ENCODE measurements around the gene KLHL6. TPM values are rescaled to one million over a fixed set of nuclear protein-coding genes. Genes with fewer than 3 reads are reported as not detected.
A peak's percentile ranks its signal among the peaks of the same experiment; 100 is the strongest.
"Not testable (repeated sequence)": the region's sequence is repeated elsewhere in the genome, so short reads cannot be mapped to it uniquely, and the experiment has no call there.

The KLHL6 gene
- total RNA-seq, 1 donor from 2014 or later = 2.2 TPM

DNA sequence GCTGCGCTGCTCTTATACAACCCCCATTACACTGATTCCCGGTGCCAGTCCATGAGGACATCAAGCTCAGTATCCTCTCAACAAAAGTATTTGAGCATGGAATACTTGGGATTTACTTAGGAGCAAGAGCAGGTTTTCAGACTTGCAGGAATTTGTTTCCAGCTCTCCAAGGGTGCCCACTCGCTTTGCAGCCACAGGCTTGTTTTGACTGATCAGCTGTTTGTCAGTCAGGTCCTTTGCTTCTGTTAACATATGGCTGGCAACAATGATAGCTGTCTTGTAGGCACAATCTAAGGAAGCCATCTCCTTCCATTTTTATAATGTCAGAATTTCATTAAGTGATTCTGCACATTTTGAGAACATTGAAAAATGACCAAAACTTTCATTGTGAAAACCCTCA lies 88.9 kb downstream of the KLHL6 start:
- no peak for DNase-seq (ENCODE audit: low spot score)
- intact Hi-C loops (cut with DNase I) = loop anchor here (5.0 kb wide), 1 partner anchor 96 kb away; no protein-coding TSS in a partner anchor

DNA sequence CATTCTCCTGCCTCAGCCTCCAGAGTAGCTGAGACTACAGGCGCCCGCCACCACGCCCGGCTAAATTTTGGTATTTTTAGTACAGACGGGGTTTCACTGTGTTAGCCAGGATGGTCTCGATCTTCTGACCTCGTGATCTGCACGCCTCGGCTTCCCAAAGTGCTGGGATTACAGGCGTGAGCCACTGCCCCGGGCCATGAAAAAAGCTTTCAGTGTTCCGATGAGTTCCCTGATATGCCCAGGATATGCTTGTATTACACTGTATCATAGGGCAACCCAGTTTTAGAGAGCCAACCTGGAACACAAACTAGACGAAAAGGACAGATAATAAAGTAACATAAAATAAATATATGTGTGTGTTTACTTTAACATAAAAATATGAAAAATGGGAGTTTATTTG lies 89.8 kb downstream of the KLHL6 start:
- DNase-seq (ENCODE audit: low spot score) = not testable (repeated sequence)
- intact Hi-C loops (cut with DNase I) = loop anchor here (5.0 kb wide), 1 partner anchor 97 kb away; no protein-coding TSS in a partner anchor

DNA sequence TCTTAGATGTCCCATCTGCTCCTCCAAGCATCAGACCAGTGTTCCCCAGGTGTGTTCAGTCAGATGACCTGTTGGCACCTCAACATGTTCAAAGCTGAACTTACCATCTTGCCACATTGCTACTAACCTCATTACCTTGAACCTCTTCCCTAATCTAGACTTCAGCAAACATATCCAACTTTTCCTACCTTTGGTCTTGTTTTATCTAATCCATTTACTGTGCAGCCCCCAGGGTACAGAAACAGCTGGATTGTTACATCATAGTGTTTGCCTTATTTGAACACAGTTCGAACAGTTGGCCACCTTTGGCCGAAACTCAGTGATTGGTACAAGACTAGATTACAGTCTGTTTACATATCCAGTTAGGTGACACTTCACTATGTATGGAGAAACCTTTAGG lies 91.0 kb downstream of the KLHL6 start:
- intact Hi-C loops (cut with DNase I) = no loop called here

DNA sequence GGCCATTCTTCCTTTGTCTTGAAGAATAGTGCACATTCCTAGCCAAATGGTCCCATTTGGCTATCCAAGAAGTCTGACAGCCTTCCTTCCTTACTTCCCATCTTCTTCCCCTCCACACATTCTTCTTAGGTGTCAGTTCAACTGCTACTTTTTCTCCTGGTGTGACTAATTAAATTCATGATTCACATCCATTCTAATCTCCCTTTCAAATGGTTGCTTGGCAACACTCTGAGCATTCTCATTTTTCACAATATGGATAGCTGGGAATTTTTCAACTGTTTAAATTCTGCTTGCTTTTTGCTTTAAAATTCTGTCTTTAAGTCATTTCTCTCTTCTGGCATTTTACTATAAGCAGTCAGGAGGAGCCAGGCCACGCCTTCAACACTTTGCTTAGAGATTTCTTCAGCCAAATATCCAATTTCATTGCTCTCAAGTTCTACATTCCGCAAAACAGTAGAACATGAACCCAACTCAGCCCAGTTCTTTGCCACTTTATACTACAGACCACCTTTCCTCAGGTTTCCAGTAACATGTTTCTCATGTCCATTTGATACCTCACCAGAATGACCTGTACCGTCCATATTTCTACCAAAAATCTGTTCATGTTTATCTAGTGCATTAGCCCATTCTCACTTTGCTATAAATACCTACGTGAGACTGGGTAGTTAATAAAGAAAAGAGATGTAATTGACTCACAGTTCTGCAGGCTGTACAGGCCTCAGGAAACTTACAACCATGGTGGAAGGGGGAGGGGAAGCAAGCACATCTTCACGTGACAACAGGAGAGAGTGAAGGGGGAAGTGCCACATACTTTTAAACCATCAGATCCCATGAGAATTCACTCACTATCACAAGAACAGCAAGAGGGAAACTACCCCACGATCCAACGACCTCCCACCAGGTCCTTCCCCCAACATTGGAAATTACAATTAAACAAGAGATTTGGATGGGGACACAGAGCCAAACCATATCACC lies 95.1 kb downstream of the KLHL6 start:
- intact Hi-C loops (cut with DNase I) = no loop called here

More for the DNA sequence above, 91.0 kb downstream of the KLHL6 start:
- no peak for DNase-seq (ENCODE audit: low spot score)

DNA sequence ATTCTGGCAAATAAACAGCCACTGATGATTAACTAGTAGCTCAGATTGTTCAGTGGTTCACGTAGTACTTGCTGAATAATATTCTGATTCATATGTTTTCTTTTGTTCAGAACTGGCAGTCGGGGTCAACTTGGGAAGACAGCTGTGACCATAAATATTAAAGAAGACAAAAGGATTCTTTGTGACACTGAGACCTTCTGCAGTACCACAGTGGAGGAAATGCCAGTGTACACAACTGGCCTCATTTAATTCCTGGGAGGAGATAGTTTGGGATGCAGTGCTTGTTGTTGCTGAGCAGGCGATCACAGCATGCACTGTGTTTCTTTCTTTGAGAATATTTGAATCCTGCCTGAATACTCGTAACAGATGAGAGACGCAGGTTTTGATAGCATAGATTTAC lies 100.4 kb downstream of the KLHL6 start:
- DNase-seq (ENCODE audit: low spot score) = no peak
- intact Hi-C loops (cut with DNase I) = no loop called here

More for the DNA sequence above, 95.1 kb downstream of the KLHL6 start:
- no peak for DNase-seq (ENCODE audit: low spot score)

DNA sequence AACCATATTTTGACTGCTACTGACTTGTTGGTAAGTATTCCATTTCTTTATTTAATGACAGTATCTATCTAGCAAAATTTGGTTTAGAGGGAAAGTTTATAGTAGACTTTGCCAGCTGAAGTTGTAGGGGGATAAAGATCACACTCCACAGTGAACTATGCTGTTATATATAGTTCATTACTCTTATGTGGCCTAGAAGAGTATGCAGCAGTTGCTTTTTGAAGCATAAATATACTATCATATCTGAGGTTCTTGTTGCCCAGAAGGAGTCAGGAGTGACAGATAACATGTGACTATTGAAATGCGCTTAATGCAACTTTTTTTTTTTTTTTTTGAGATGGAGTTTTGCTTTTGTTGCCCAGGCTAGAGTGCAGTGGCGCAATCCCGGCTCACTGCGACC lies 101.4 kb downstream of the KLHL6 start:
- intact Hi-C loops (cut with DNase I) = no loop called here
- no peak for DNase-seq (ENCODE audit: low spot score)

DNA sequence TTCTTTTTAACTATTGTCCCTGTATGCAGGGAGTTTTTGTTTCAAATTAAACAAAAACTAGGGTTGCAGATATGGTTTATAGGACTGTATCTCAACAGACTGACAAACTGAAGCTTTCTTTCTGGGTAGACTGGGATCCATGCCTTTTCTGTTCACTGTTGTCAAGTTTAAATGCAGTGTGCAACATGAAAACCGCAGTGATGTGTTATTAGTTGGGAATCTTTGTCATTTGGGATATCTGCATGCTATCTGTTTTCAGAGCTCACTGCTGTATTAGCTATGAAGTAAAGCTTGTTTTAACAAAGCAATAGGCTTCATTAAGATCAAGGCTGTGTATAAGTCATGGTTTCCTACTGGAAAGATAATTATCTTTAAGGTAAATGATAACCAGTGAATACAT lies 105.7 kb downstream of the KLHL6 start:
- intact Hi-C loops (cut with DNase I) = no loop called here
- no peak for DNase-seq (ENCODE audit: low spot score)

DNA sequence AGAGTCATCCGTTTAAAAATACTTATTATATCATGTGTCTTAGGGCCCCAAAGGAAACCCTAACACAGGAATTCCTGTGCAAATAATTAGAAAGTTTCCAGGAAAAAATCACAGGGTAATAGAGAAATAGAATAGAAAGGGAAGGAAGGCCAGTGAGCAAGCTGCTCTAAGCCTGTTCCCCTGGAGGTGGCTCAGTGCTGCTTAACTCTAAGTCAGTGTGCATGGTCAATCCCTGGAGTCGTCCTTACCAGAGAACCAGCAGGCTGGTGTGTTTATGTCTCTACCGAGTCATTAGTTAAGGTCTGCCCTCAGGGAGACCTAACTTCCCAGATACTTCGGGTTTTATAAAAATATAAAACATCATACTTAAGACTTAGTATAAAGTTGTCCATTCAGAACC lies 106.1 kb downstream of the KLHL6 start:
- intact Hi-C loops (cut with DNase I) = no loop called here
- DNase-seq (ENCODE audit: low spot score) = no peak

DNA sequence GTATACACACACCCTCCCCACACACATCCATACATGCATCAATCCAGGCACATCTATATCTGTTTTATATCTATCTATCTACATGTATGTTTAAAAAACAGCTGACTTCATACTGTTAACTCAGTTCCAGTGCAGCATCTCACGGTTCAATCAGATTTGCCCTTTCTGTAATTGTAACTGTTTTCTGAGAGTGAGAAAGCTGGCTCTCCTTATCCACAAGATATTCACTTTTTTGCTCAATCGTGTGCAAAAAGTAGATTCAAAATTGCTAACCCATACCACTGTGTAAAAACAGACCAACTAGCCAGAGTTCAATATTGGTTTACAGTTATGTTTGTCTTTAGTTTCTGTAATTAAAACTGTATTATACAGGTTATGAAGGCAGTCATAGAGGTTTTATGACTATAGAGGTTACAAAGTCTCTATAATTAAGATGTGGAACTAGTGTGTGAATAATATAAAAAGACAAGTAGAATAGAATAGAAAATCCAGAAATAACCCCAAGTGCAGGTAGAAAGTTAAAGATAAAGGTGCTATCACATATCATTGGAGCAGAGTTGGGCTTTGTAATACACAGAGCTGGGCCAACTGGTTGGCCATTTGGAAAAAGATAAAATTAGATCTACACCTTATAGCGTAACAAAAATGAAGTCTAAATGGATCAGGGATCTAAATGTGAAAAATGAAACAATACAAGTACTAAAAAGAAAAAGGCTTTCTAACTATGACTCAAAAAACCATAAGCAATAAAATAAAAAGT lies 107.0 kb downstream of the KLHL6 start:
- DNase-seq (ENCODE audit: low spot score) = no peak
- intact Hi-C loops (cut with DNase I) = no loop called here

DNA sequence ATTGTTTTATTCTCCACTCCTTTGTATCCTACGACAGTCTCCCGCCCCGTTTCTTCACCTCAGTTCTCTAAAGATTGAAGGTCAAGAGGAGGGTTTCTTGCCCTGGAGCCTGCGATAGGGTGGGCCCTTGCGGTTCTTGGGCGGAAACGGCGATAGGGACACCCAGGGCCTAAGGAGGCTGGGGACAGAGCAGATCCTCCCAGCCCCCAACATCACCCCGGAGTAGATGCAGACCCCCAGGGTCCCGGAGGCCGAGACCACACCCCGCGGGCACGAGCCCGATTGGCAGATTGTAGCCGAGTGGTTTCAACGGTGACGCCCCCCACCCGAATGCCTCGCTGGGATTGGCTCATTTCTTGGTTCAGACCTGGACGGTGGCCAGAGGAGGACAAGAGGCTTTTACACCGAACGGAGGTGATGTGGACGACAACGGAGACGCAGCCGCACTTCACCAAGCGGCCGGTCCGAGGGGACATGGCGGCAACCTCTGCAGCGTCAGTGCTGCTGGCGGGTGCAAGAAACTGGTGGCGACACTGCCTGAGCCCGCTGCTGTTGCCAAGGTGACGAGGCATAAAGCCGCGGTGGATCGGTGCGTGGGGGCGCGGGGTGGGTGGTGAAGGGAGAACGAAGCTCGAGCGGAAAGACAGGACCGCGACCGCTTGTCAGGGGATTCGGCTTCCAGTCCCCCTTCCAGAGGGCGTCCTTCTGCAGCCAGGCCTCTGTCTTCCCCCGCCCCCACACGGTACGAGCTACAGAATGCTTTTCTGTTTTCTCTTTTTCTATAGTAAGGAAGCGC lies 108.1 kb downstream of the KLHL6 start:
- peak; percentile 93 for DNase-seq (ENCODE audit: low spot score)
- intact Hi-C loops (cut with DNase I) = no loop called here

DNA sequence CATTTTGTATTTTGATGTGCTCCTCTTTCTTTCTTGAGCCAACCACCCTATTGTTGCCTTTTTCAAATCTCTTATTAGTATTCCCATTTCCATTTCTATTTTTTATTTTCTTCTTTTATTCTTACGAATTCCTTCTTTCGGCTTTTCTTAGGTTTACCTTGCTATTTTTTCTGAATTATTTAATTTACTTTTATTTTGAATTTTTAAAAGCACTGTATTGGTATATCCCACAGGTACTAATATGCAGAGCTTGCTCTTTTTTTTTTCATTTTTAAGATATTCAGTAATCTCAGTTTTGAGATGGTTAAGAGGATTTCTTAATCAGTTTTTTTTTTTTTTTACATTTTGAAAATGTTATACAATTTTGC lies 108.7 kb downstream of the KLHL6 start:
- no peak for DNase-seq (ENCODE audit: low spot score)
- intact Hi-C loops (cut with DNase I) = no loop called here

DNA sequence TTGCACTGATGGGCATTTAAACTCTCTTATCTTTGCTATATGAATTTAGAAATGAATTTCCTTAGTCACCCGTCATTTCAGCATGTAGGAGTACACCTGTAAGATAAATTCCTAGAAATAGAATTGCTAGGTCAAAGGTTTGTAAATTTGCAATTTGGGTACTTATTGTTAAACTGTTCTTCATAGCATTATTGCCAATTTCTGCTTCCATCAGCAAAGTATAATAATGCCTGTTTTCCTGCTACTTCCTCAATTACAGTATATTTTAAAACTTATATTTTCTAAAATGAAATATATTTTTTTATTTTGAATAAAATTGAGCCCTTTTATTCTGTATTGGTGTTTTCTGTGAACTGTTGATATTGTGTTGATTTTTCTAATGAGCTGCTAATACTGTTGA lies 110.8 kb downstream of the KLHL6 start:
- intact Hi-C loops (cut with DNase I) = no loop called here
- no peak for DNase-seq (ENCODE audit: low spot score)

DNA sequence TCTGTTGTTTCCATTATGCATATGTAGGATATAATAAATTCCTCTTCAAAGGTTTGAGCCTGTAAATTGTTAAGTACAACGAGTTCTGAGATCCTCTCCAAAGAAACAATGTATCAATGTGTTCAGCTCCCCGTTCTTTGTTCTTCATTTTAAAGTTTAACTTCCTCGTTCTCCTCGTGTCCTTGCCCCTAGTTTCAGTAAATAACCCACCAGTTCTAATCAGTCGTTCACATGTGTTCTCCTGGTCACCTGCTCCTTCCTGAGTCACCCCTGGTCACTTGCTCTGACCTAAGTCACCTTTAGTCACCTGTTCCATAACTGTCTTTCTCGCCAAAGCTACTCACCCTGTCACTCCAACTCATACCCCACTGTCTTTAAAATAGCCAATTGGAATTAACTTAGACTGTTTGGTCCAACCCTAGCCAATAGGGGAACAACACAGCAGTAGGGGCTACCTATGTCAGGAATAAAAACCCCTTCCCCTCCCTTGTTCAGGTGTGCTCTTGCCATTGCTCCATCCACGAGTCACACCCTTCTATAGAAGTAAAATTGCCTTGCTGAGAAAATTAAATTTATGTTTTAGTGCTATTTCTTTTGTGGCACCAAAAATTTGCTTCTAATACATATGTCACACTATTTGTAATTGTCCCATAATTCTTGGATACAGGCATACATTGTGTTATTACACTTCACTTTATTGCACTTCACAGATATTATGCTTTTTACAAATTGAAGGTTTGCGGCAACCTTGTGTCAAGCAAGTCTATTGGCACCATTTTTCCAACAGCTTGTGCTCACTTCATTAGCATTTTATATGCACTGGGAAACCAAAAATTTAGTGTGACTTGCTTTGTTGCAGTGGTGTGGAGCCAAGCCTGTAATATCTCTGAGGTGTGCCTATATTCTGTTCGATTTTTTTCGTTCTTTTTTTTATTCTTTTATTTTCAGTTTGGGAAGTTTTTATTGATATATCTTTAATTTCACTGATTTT lies 111.8 kb downstream of the KLHL6 start:
- intact Hi-C loops (cut with DNase I) = no loop called here
- DNase-seq (ENCODE audit: low spot score) = no peak

DNA sequence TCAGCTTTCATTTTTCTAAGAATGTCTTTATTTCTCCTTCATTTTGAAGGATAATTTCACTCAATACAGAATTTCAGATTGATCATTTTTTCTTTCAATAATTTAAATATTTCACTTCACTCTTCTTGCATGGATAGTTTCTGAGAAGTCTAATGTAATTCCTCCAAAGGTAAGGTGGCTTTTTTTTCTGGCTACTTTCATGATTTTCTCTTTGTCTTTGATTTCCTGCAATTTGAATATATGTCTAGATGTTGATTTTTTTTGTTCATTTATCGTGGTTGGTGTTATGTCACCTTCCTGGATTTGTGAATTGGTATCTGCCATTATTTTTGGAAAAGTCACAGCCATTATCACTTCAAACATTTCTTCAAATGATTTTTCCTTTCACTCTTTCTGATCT lies 112.5 kb downstream of the KLHL6 start:
- intact Hi-C loops (cut with DNase I) = no loop called here
- DNase-seq (ENCODE audit: low spot score) = no peak

DNA sequence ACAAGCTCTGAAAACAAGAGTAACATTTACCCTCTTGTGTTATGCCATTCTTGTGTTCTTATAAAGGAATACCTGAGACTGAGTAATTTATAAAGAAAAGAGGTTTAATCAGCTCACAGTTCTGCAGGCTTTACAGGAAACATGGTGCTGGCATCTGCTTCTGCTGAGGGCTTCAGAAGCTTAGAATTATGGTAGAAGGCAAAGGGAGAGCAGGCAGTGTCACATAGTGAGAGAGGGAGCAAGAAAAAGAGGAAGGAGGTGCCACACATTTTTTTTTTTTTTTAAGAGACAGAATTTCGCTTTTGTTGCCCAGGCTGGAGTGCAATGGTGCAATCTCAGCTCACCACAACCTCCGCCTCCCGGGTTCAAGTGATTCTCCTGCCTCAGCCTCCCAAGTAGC lies 115.0 kb downstream of the KLHL6 start:
- DNase-seq (ENCODE audit: low spot score); intact Hi-C loops (cut with DNase I): not testable (repeated sequence)

DNA sequence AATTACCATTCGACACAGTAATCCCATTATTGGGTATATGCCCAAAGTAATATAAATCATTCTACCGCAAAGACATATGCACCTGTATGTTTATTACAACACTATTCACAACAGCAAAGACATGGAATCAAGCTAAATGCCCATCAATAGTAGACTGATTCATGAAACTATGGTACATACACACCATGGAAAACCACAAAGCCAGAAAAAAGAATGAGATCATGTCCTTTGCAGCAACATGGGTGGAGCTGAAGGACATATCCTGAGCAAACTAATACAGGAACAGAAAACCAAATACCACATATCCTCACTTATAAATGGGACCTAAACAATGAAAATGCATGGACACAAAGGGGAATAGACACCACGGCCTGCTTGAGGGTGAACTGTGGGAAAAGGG lies 116.0 kb downstream of the KLHL6 start:
- intact Hi-C loops (cut with DNase I) = no loop called here
- no peak for DNase-seq (ENCODE audit: low spot score)

DNA sequence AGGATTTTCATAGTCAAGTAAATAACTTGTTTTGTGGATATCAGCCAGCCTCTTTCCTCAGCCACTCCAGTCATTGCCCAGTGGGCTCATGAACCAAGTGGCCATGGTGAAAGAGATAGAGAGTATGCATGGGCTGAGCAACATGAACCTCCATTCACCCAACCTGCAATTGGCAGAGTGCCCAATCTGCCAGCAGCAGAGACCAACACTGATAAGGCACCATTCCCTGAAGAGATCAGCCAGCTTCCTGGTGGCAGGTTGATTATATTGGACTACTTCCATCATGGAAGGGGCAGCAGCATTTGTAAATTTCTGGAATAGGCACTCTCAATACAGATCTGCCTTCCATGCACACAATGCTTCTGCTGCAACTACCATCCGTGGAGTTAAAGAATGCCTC lies 116.8 kb downstream of the KLHL6 start:
- intact Hi-C loops (cut with DNase I) = no loop called here
- no peak for DNase-seq (ENCODE audit: low spot score)

DNA sequence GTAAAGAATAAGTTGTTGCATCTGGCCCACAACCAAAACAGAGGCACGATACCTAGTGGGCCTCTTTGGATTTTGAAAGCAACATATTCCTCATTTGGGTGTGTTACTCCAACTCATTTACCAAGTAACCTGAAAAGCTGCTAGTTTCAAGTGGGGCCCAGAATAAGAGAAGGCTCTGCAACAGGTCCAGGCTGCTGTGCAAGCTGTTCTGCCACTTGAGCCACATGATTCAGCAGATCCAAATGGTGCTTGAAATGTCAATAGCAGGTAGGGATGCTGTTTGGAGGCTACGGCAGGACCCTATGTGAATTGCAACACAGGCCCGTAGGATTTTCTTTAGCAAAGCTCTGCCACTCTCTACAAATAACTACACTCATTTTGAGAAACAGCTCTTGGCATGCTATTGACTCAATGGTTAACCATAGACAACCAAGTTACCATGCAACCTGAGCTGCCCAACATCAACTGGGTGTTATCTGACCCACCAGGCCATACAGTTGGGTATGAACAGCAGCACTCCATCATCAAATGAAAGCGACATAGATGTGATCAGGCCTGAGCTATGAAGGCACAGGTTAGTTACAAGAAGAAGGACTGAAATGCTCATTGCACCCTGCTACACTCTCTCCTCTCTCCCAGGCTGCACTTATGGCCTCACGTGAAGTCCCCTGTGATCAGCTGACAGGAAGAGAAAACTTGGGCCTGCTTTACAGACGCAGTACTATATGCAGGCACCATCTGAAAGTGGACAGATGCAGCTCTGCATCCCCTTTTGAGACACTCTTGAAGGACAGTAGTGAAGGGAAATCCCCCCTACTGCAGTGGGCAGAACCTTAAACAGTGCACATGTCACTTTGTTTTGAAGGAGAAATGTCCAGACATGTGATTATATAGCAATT lies 117.6 kb downstream of the KLHL6 start:
- DNase-seq (ENCODE audit: low spot score) = no peak
- intact Hi-C loops (cut with DNase I) = no loop called here
